Inferior parietal cortex (tissue), 1 donor: ENCODE measurements around the gene CIB4.

Experiments used
- DNase-seq: peaks from one replicate; pipeline ENCODE4 v3.0.0-alpha.2; 2016; ENCODE audit errors: extremely low spot score

Gene CIB4

DNA sequence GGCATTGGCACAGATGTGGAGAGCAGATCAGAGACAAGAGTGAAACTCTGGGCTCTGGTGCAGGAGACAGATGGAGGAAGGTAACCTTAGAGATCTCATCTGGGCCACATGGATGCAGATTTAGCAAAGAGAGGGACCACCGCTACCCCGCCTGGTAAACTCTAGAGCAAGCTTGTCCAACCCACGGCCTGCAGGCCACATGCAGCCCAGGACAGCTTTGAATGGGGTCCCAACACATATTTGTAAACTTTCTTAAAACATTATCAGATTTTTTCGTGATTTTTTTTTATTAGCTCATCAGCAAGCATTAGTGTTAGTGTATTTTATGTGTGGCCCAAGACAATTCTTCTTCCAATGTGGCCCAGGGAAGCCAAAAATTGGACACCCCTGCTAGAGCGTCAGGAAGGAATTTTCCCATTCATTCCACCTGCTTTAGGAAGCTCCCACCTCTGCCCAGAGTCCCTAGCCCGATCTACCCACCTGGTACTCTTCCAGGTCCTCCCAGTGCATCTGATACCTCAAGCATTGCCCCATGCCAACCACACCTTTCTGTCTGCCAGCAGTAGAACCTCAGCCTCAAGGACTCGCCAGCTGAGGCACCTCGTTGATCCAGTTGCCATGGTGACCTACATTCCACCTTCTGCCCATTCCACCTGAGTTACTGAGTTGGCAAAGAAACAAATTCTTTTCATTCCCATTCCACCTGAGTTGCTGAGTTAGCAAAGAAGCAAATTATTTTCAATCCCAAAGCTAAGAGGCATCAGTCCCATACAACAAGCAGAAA is at the start of gene CIB4:
Gene CIB4 (minus strand): TSS at position 586 of the 784 bp plus-strand sequence. CDS start 52 bp downstream, at position 534.
- no peak for DNase-seq

- no peak for DNase-seq
These were observed 46.6 kb upstream of the CIB4 start for GRCh38 chr2:26687801-26688200.

DNA sequence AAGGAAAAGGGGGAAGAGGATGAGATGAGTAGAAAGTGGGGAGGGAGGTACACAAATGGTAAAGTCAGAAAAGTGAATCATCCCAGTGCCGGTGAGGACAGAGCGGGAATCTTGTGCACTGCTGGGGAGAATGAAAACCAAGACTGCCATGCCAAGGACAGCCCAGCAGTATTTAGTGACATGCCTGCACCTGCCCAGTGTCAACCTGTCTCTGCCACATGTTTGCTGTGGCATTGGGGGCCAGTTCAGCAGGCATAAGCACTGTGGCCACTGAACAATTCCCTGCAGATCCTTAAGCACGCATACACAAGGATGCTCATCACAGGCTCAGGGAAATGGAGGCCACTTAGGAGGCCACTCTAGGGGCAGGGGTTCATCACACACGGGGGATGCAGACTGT is 46.2 kb upstream of the CIB4 start:
- DNase-seq = no peak

DNA sequence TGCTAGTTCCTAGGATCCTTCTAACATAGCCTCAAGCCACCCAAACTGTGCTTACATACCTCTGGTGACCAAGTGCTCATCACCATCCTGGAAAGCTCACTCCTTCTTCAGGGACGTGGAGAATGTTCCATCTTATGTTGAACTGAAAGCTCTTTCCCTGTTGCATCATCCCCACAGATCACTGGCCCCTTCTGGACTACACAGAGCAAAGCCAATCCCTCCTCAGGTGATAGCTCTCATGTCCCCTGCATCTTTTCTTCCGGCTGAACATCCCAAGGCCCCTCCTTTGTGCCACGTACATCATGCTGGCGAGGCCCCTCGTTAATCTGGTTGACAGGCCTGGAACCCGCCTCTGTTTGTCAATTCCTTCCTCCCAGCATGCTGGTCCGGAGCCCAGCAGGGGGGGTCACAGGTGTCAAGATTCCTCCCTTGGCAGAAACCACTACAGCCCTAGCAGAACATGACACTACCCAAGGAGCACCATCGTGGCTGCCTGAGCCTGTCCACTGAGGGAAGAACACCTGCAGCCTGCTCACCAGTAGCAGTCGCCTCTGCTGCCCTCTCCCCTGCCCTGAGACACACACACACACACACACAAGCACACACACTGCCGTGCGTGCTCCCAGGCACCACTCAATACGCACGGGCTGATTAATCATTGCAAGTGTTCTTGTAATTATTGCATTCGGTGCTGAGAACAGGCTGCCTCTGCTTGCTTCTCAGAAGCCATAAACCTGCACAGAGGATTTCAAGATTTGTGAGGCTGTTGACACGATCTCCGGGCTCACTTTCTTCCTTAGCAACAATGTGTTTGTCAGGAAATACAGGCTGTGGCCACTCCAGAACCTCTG is 45.0 kb upstream of the CIB4 start:
- no peak for DNase-seq

GRCh38 chr2:26685341-26685740 is 44.2 kb upstream of the CIB4 start:
- DNase-seq = no peak

DNA sequence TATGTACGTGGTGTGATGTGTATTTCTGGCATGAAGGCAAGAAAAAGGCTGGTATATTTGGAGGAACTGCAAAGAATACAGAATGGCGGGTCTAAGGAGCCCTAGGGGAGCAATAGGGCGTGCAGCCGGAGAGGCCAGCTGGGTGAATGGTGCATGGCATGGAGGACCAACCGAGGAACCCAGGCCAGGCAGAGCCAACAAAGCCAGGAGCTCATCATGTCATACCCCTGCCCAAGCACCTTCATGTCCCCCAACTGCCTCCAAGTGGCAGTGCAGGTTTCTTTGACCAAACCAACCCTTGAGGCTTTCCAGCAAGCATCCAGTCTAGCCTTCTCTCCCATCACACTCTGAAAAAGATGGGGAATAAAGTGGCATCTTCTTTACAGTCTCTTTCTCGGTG is 42.4 kb upstream of the CIB4 start:
- DNase-seq = no peak

DNA sequence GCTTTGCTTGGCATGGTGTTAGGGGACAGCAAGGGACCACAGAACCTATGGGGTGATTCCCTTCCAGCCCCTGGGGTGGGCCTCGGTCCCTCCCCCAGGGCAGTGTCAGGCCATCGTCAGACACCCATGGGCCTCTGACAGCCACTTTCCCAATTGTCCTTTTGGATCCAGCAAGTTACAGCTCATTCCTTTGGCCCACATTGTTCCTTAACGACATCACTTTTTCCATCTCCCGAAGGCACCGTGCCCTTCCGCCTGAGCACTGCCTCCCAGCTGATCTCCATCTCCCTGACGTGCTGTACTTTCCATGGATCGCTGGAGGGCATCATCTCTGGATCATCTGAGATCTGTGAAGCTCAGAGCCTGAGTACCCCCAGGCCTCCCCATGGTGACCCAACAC is 41.0 kb upstream of the CIB4 start:
- DNase-seq = no peak

DNA sequence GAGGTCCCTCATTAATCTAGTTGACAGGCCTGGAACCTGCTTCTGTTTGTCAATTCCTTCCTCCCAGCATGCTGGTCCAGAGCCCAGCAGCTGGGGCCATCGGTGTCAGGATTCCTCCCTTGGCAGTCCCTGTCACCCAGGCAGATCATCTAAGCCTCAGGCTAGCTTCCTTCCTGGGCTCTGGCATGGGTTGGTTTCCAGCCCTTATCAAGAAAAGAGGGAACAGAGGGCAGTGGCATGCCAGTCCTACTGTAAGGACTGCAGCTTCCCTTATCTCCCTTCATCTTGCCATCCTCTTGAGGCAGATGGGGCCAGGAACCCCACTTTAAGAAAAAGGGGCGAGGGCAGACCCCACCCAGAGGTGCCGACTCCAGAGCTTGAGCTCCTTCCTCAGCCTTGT is 40.5 kb upstream of the CIB4 start:
- no peak for DNase-seq

DNA sequence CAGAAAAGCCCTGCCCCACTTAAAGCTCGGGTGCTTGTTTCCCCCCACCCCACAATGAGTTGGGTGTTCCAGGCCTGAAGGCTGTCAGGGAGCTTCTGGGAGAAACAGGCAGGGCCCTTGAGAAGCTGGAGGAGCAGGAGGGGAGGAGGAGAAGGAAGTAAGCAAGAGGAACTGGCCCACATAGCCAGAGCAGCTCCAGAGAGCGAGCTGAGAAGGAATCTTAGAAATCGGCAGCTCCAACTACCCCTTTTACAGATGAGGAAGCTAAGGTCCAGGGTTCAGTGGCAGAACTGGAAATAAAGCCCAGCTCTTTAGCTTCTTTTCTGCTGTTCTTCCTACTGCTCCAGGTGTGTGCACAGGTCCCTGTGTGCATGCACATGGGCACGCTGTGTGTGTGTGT is 38.7 kb upstream of the CIB4 start:
- DNase-seq = no peak

- no peak for DNase-seq
These were observed 36.9 kb upstream of the CIB4 start for GRCh38 chr2:26678035-26678434.

DNA sequence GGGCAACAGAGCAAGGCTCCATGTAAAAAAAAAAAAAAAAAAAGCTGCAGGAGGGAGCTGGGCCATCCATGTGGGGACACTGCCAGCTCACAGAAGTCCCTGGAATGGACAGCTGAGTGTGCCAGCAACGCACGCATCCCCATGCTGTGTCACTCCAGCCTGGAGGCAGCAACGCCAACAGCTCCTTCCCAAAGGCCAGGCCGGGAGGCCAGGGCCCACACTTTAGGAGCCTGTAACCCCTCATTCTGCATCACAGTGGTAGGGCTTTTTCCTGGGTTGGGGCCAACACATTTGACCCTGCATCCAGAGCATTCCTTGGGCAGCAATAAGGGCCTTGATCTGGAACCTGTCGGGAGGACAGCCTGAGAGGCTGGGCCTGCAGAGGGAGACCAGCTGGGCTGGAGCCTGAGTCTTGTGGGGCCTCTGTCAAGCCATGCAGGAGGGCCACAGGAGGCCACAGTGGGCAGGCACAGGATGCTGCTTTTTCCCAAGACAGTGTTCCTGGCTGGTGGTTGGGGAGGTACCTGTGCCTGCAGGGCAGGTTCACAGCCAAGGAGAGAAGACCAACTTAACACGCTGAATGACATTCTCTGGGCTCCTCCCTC is 34.6 kb upstream of the CIB4 start:
- no peak for DNase-seq

GRCh38 chr2:26674771-26675170 is 33.6 kb upstream of the CIB4 start:
- no peak for DNase-seq

DNA sequence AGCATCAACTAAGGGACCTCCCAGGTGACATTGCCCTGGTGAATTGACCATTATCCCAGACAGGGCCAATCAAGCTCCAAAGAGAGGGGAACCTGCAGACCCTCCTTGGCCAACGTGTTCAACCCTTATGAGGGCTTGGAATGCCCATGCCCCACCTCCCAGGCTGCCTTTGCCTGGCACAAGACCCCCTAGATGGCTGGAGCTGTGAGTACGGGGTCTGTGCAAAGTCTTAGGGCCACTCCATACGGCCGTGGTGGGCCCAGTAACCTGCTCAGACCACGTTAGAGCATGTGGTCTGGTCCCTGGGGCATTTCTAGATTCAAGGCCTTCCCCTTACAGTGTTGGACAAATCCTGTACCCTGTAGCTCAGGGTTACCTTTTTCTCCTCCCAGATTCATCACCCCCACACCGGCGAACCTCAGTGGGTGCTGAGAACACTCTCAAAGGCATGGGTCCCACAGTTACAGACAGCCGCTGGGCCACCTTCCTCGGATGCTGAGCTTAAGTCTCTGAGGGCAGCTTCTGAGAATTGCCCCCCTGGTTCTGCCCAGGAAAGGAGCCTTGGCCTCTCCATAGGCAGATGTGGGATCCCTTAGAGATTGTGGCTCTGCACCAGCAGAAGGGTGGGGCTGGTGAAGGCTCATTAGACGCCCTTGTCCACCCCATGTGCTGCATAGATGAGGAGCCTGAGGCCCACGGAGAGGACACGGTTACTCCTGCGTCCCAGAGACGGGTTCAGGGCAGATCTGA is 33.0 kb upstream of the CIB4 start:
- no peak for DNase-seq

DNA sequence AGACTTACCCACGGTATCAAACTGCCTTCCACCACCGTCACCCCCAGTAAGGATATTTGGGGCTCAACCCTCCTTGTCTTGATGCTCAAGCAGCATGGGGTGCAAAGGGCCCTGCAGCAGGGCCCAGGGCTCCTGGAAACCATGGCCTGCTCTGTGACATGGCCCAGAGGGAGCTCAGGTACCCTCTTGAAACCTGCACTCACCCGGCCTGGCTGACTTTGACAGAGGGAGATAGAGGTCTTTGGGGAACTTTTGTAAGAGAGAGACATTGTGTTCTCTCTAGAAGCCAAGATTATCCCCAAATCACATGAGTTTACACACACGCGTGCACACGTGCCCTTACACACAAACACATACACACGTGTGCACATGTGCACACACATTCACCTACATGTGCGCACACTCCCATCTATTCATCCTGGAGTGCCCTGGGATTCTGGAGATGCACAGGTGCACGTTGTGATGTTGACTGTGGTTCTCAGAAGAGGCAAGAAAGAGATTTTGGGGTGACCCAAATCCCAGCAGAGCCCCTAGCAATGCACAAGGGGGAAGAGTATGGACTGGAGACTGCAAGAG is 31.7 kb upstream of the CIB4 start:
- DNase-seq = no peak

GRCh38 chr2:26672112-26672817 is 31.1 kb upstream of the CIB4 start:
- no peak for DNase-seq

DNA sequence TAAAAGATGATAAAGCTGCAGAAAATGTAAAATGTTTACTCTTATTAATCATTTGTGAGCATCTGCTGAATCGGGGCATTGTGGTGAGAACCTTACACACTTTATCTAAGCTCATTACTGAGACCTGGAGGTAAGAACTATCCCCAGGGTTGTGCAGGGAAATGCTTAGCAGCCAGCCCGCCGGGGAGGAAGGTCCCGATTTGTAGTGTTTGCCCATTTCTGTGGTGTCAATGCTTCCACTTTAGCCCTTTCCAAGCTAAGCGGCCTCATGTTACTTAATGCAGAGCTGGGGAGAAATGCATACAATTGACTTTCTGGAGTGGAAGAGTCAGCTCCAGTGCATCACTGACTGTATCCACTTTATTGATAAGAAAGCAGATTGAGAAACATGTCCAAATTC is 30.5 kb upstream of the CIB4 start:
- no peak for DNase-seq

- DNase-seq = no peak
These were observed 29.8 kb upstream of the CIB4 start for GRCh38 chr2:26670931-26671460.

DNA sequence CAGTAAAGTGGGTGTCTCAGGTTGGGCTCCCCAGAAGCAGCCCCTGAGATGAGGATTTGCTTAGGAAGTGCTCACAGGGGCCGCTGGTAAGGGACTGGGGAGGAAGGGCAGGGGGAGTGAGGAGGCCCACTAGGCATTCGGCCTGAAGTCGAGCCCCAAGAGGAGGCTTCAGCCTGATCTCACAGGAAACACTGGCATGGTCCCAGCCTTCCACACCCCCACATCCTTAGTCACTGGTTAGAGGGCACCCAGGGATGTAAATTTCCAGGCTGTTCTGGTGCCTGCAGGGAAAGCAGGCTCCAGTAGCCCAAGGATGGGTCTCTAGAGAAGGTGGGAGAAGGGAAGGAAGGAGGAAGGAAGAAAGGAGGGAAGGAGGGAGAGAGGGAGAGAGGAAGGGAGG is 29.0 kb upstream of the CIB4 start:
- DNase-seq = no peak

- no peak for DNase-seq
These were observed 27.9 kb upstream of the CIB4 start for GRCh38 chr2:26668856-26669750.

GRCh38 chr2:26668041-26668440 is 26.9 kb upstream of the CIB4 start:
- no peak for DNase-seq
